ENCODE measurements around the gene ADAM33.

Gene ADAM33

GRCh38 chr20:3686867-3687321, 5.1 kb upstream of the ADAM33 start:
- DNase-seq: no peak

DNA sequence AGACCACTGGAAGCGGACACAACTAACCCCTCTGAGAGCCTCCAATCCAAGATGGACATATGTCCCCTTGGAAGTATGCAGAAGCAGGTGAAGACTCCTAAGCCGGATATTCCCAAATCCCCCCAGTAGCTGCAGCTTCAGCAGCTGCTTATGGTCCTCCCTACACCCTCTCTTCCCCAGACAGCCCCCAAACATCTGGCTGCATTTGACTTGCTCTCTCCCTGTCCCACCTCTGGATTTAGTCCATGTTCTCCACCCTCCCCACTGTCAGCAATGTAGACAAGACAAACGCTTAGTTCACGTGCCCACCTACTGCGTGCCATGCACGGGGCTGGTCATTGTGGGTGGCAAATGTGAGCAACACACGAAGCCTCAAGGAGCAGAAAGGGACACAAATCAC, 4.6 kb upstream of the ADAM33 start:
- no peak for DNase-seq

- DNase-seq: no peak
Measured at GRCh38 chr20:3685341-3685740, 3.5 kb upstream of the ADAM33 start.

DNA sequence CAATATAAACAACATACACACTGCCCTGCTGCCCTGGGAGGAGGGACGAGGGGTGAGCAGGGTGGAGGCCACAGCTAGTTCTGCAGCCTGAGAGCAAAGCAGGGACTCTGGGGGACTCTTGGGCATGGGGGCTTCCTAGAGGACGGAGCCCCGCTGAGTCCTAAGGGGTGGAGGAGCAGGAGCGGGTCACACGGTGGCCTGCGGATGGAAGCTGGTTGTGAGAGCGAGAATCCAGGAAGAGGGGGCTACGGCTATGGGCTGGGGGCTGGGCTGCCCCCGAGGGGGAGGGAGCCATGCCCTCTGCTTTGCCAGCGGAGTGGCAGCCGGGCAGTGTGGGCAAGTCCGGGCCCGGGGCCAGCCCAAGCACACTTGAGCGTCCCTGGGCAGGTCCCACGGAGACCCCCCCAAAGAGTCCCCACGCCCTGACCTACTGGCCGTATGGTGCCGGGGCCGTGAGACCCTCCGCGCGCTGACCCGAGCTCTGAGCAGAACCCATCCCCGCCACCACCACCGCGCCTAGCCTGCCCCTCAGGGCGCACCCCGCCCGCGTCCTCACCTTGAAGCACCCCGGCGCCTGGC, 369 bp downstream of the ADAM33 start:
- DNase-seq: no peak

DNA sequence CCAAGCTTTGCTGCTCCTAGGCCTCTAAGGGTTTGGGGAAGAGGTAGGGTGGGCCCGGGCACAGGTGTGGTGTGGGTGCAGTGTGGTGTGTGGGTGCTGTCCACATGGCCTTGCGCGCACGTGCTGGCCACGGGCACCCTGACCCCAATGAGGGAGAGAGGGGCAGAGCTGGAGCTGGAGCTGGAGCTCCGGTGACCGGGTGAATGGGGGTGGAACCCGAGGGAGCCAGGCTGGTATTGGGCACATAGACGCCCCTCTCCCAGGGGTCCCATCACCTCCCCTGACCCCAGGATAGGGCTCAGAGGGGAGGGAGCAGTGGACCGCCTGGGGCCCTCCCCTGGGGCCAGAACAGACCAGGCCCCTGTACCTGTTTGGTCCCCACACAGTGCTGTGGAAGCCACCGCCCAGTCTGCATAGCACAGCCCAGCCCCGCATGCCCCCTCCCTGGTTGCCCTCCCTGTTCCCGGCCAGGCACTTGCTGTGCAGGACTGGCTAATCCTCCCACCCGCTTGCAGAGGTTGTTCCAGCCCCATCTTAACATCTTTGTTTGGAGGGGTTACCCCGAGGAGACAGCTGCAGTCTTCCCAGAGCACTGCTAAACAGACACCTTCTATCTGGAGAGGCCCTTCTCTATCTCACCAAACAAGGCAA, 984 bp downstream of the ADAM33 start:
- DNase-seq: no peak

- DNase-seq: no peak
Measured at GRCh38 chr20:3679749-3680700, 1.8 kb downstream of the ADAM33 start.

GRCh38 chr20:3678856-3679720, 2.7 kb downstream of the ADAM33 start:
- no peak for DNase-seq

DNA sequence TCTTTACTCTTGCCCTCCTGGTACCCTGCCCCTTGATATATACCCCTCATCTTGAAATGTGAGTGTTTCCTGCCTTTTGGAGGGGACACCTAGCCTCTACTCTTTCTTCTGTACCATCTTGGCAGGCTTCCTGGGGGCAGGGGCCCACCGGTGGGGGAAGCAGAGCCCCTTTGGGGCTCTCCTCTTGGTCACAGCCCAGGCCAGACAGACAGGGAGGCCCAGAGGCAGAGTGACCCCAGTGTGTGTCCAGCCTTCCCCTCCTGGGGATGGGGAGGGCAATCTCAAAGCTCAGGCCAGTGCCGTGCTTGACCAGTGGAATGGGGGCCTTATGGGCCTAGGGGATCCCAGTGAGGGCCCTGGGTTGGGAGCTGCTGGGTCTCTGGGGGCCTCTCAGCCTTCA, 3.6 kb downstream of the ADAM33 start:
- DNase-seq: no peak

GRCh38 chr20:3677733-3678132, 4.1 kb downstream of the ADAM33 start:
- no peak for DNase-seq

DNA sequence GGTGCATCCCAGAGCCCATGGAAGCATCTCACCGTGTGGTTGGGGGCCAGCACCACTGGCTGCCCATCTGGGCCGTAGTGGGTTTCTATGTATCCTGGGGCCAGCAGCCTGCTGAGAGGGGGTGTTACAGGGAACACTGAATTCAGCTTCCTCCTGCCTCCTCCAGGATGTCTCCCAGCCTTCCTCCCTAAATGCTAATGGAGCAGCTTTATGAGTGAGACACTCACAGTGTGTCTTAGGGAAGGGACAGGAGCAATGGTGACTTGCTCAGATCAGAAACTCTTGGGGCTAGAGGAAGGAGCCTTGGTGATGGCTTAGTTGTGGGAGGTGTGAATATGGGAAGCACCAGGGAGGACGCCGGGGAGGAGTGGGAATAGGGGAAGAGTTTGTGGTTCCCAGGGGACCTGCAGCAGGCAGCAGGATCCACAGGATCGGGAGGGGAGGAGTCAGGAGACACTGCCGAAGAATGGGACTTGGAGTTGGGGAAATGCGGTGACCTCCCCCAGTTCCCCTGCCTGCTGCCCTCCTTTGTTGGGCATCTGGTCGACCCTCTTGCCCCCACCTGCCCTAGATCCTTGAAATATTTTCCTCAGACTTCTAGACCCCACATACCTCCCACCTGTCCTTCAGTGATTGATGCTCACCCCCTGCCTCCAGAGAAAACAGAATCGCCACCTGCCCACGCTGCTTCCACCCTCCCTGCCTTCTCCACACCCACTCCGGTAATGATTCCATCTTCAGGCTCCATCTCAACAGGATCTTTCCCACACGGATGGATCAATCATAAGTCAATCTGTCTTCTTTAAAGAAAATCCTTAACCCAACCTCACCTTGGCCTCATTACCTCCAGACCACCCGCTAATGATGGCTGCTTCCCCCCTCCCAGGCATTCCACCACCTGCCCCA, 6.6 kb downstream of the ADAM33 start:
- DNase-seq: no peak

DNA sequence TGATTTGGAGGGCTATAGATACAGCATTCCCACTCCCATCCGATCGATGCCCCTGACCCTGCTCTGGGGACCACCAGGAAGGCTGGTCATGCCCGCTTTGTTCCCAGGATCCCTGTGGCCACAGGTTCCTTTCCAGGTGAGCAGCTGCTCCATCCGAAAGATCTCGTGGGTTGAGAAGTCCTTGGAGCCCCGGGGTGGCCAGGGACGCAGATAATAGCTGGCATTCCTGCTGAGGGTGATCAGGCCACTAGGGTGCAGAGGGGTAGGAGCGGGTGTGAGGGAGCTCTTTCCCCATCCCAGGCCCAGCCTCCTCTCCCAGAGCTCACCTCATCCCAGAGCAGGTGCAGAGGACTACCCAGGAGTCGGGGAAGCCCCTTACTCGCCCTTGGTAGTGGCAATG, 7.4 kb downstream of the ADAM33 start:
- no peak for DNase-seq

GRCh38 chr20:3673221-3674070, 8.4 kb downstream of the ADAM33 start:
- DNase-seq: no peak

DNA sequence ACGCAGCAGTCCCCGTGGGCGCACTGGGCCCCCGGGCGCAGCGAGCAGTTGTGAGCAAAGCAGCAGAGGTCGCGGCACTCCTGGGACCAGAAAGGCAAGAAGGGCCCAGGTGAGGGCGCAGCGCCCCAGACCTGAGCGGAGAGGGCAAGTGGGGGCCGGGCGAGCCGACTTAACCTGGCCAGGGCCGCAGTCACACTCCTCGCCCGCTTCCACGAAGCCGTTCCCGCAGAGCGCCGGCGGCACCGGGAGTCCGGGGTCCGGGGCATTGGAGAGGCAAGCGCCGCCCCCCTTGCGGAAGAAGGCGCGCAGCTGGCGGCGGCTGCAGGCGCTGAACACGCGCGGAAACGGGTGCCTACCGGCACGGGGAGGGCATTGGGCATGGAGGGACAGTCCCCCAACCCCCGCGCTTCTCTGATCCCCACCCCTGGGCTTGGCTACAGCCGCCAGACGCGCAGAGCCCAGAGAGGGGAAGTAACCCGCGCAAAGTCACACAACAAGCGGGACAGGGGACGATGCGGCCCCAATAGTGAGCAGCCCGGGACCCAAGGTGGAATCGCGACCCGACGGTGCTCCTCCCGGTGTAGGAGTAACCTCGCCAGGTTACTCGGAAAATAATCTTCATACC, 9.2 kb downstream of the ADAM33 start:
- DNase-seq: no peak

GRCh38 chr20:3671986-3672546, 9.7 kb downstream of the ADAM33 start:
- no peak for DNase-seq

DNA sequence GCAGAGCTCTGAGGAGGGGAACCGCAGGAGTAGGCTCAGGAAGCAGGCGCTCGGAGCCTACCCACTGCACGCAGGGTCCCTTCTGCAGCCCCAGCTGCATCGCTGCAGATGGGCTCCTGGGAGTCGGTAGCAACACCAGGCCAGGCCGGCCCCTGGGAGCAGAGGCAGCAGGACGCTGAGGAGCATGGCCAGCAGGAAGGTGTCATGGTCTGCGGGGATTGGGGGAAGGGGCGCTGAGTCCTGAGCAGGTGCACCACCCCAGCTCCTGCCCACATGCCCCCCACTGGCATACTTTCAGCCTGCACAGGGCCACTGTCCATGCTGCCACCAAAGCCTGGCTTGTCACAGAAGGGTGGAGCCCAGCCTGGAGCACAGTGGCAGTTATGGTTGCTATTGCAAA, 10.9 kb downstream of the ADAM33 start:
- DNase-seq: no peak

DNA sequence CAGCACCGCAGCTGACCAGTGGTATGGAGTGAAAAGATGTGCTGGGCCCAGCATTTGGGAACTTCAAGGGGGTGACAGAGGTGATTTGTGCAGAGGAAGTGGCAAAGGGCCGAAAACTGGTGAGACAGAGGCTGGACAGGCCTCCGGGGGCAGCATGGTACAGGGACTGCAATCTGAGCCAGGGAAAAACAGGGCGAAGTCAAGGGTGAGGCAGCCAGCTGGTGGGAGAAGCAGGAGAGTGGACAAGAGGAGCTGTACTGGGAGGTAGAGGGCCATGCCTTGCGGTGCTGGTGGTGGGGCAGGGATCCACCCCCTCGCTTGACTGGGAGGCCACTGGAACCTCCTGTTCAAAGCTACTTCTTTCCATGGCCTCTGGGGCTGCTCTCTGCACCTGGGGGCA, 11.3 kb downstream of the ADAM33 start:
- DNase-seq: no peak

DNA sequence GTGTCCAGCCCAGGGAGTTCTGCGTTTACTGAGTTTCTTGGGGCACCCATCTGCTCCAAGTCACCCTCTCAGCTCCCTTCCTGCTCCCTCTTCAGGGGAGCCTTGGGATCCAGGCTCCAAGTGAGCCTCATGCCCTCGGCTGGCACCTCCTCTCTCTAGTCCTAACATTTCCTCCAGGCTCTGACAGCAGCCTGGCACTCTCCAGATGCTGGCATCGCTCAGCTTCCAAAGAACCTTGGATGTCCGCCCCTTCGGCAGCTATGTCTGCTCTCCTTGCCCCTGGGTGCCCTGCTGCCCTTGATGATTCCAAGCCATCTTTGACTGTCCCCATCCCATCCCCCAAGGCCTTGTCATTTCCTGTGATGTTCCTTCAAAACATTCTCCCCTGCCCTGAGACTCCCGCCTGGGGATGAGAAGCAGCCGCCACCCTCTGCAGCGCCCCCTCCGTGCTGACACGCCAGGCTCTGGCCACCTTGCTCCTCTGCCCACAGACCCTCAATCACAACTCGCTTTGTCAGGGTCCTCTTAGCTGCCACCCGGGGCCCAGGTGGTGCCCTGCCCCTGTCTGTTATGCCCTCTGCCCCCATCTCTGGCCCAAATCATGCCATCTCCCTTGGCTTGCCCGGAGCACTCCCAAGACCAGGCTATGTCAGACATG, 12.0 kb downstream of the ADAM33 start:
- DNase-seq: no peak

- no peak for DNase-seq
Measured at GRCh38 chr20:3667434-3668037, 14.3 kb downstream of the ADAM33 start.

DNA sequence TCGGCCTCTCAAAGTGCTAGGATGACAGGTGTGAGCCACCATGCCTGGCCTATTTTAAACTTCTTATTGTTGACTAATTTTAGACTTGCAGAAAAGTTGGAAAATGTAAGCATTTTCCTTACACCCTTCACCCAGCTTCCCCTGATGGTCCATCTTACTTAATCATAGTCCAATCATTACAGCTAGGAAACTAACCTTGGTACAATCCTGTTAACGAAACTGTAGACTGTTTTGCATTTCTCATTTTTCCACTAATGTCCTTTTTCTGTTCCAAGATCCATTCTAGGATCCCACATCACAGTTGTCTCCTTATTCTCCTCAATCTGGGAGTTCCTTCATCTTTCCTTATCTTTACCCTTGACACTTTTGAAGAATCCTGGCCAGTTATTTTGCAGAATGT, 18.0 kb downstream of the ADAM33 start:
- no peak for DNase-seq

Data from activated T-cell treated with anti-CD3 and anti-CD28 coated beads for 4 hours (primary cell).